Glutamatergic neuron (in vitro differentiated cells): ENCODE results near the gene PDSS1. TPM values are rescaled to one million over a fixed set of nuclear protein-coding genes. Genes with fewer than 3 reads are reported as not detected.
"Not testable (repeated sequence)": the region's sequence is repeated elsewhere in the genome, so short reads cannot be mapped to it uniquely, and the experiment has no call there.

Source experiments
- DNase-seq: peaks from one replicate; pipeline ENCODE4 v3.0.0; 2022
- H3K27ac Mint-ChIP-seq: one replicate; pipeline ENCODE4 v1.8.0; 2020; ENCODE audit warnings: mild to moderate bottlenecking, mixed read lengths, inconsistent platforms; ENCODE audit not compliant: unreplicated experiment
- H3K27me3 Mint-ChIP-seq: one replicate; pipeline ENCODE4 v1.8.0; 2020; ENCODE audit warnings: mild to moderate bottlenecking, moderate library complexity, mixed read lengths, inconsistent platforms; ENCODE audit not compliant: unreplicated experiment
- H3K36me3 Mint-ChIP-seq: one replicate; pipeline ENCODE4 v1.8.0; 2020; ENCODE audit warnings: mild to moderate bottlenecking, mixed read lengths, inconsistent platforms; ENCODE audit not compliant: unreplicated experiment
- H3K4me1 Mint-ChIP-seq: one replicate; pipeline ENCODE4 v1.8.0; 2020; ENCODE audit warnings: mild to moderate bottlenecking, low read depth, mixed read lengths, inconsistent platforms; ENCODE audit not compliant: unreplicated experiment
- H3K4me3 Mint-ChIP-seq: one replicate; pipeline ENCODE4 v1.8.0; 2020; ENCODE audit warnings: mild to moderate bottlenecking, mixed read lengths, inconsistent platforms; ENCODE audit not compliant: unreplicated experiment
- H3K9me3 Mint-ChIP-seq: one replicate; pipeline ENCODE4 v1.8.0; 2020; ENCODE audit warnings: mild to moderate bottlenecking, moderate library complexity, mixed read lengths, inconsistent platforms; ENCODE audit not compliant: unreplicated experiment
- total RNA-seq: library from RNA; stranded (reverse); fragmentation: NEBNext Ultra II Directional; extraction: Animal tissue kit (Norgen Biotek cat#: 25700); gene quantifications from one replicate; pipeline ENCODE4 v1.2.1, GENCODE V29; 2021; ENCODE audit not compliant: unreplicated experiment
- TF ChIP-seq, protein P1 (sequence below): fragments of 200-600 bp; sonication (generic); IDR thresholded peaks from one replicate; pipeline ENCODE4 v1.5.0; 2021; ENCODE audit not compliant: partially characterized antibody, unreplicated experiment

The PDSS1 gene
- total RNA-seq, 1 donor from 2014 or later = 11.6 TPM

DNA sequence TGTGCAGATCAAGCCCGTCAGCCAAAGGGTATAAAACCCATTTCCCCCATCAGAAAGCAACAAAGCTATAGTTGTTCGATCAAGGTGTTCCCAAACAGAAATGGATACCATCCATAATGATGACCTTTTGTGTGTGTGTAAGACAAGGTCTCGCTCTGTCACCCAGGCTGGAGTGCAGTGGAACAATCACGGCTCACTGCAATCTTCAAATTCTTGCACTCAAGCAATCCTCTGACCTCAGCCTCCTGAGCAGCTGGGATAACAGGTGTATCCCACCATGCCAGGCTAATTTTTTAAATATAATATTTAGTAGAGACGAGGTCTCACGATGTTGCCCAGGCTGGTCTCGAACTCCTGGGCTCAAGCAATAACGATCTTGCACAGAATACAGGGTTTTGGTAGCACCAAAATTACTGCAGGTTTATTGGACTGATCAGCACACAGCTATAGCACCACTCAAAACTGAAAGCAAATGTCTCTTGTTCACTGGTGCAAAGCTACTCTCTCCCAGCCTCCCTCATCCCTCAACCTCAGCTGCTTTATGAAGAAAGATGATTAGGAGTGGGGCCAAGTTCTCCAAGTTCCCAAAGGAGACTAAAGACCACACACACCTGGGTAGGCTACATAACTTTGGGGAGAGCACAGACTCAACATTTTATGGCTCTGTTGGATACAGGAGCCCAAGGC, 82.7 kb downstream of the PDSS1 start:
- peaks cover 13% of the 10 kb centered on the region for H3K4me1 Mint-ChIP-seq
- H3K27ac Mint-ChIP-seq = no peak overlapping the region

DNA sequence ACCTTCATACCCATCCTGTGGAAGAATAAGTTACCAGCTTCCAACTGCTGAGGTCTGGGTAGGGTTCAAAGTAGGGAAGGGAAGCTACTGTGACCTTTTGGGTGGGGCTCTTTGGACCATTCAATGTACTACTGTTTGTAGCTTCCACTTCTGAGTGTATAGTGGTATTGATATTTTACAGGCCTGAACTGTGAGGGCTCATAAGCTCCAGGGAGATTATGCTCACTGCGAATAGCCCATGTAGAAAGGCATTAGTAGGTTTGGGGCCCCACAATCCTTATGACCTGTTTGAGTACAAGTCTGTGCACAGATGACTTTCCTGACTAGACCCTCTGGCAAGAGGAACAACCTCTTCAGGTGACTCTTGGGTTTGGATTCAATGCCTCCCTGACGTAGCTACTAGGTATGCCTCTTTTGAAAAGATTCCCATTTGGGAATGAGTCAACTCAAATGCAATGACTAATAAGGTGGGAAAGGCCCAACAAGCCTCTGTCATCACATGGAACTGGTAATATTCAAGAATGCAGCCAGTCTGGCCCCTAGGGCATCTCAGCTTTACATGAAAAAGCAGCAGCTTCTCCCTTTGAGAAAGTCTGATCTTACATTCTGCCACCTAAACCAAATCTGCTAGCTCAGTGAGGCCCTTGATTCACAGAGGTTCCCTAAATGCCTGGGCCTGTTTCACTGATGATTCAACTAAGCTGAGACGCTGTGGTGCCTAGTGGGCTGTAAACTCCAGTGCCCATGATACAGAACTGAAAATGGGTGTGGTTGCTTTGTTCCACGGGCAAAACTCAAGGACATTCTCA, 83.5 kb downstream of the PDSS1 start:
- H3K27ac Mint-ChIP-seq = peak overlapping the region; percentile 52
- peaks cover 1% of the 10 kb centered on the region for H3K9me3 Mint-ChIP-seq
- TF ChIP-seq, protein P1, sequence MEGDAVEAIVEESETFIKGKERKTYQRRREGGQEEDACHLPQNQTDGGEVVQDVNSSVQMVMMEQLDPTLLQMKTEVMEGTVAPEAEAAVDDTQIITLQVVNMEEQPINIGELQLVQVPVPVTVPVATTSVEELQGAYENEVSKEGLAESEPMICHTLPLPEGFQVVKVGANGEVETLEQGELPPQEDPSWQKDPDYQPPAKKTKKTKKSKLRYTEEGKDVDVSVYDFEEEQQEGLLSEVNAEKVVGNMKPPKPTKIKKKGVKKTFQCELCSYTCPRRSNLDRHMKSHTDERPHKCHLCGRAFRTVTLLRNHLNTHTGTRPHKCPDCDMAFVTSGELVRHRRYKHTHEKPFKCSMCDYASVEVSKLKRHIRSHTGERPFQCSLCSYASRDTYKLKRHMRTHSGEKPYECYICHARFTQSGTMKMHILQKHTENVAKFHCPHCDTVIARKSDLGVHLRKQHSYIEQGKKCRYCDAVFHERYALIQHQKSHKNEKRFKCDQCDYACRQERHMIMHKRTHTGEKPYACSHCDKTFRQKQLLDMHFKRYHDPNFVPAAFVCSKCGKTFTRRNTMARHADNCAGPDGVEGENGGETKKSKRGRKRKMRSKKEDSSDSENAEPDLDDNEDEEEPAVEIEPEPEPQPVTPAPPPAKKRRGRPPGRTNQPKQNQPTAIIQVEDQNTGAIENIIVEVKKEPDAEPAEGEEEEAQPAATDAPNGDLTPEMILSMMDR = no peak
- no peak overlapping the region for H3K4me3 Mint-ChIP-seq
- H3K27me3 Mint-ChIP-seq = no peaks in the 10 kb centered on the region
- no peak for DNase-seq
- H3K4me1 Mint-ChIP-seq = peaks cover 16% of the 10 kb centered on the region
- peaks cover 6% of the 10 kb centered on the region for H3K36me3 Mint-ChIP-seq

More for the DNA sequence above, 82.7 kb downstream of the PDSS1 start:
- TF ChIP-seq, protein P1 = no peak
- H3K36me3 Mint-ChIP-seq = peaks cover 6% of the 10 kb centered on the region
- no peak overlapping the region for H3K4me3 Mint-ChIP-seq
- peaks cover 1% of the 10 kb centered on the region for H3K9me3 Mint-ChIP-seq
- no peaks in the 10 kb centered on the region for H3K27me3 Mint-ChIP-seq
- DNase-seq = no peak

DNA sequence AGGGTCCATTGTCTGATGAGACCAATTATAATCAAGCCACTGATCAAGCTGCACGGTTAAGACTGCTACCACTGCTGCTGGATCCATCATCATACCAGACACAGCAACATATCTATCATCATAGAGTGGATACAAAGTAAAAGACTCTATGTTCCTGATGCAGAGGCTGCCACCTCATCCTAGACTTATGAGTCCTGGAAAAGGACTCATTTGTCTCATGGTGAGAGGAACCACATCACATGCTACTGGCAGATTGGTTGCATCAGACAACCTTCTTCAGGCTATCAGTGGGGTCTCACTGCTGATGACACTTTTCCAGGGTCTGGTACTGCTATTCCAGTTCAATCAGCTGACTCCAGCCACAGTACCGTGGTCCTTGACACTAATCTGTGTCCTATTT, 84.3 kb downstream of the PDSS1 start:
- TF ChIP-seq, protein P1 = no peak
- H3K9me3 Mint-ChIP-seq = peaks cover 3% of the 10 kb centered on the region
- H3K4me3 Mint-ChIP-seq = no peak overlapping the region
- peaks cover 19% of the 10 kb centered on the region for H3K4me1 Mint-ChIP-seq
- peaks cover 1% of the 10 kb centered on the region for H3K27me3 Mint-ChIP-seq
- peak overlapping the region; percentile 52 for H3K27ac Mint-ChIP-seq
- peaks cover 6% of the 10 kb centered on the region for H3K36me3 Mint-ChIP-seq
- DNase-seq = no peak

DNA sequence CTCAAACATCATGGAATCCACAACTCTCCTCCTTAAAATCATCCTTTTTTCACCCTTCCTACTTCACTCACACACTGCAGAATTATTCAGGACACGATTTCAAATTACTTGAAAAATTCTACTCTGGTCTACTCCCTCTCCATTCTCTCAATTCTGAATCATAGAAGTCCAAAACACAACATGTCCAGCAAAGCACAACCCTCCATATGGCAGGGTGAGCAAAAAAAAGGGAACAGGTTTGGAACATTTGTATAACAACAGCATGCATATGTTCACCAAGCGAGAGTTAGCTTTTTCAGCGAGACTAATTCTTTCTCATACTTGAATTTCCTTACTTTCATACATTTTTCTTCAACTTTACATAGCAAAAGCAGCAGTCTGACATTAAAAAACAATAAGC, 89.9 kb downstream of the PDSS1 start:
- peak overlapping the region; percentile 93 for H3K27ac Mint-ChIP-seq

DNA sequence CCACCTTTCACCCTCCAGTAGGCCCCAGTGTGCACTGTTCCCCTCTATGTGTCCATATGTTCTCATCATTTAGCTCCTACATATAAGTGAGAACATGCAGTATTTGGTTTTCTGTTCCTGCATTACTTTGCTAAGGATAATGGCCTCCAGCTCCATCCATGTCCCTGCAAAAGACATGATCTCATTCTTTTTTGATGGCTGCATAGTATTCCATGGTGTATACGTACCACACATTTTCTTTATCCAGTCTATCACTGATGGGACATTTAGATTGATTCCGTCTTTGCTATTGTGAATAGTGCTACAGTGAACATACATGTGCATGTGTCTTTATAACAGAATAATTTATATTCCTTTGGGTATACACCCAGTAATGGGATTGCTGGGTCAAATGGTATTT, 92.3 kb downstream of the PDSS1 start:
- DNase-seq, H3K36me3 Mint-ChIP-seq, H3K27ac Mint-ChIP-seq, H3K27me3 Mint-ChIP-seq, H3K9me3 Mint-ChIP-seq, H3K4me3 Mint-ChIP-seq: not testable (repeated sequence)
- peaks cover 20% of the 10 kb centered on the region for H3K4me1 Mint-ChIP-seq

More for the DNA sequence above, 89.9 kb downstream of the PDSS1 start:
- peak overlapping the region; percentile 11 for H3K4me3 Mint-ChIP-seq
- TF ChIP-seq, protein P1 = no peak
- no peak for DNase-seq
- peaks cover 4% of the 10 kb centered on the region for H3K9me3 Mint-ChIP-seq
- no peaks in the 10 kb centered on the region for H3K36me3 Mint-ChIP-seq
- peaks cover 2% of the 10 kb centered on the region for H3K27me3 Mint-ChIP-seq
- H3K4me1 Mint-ChIP-seq = peaks cover 22% of the 10 kb centered on the region
